Measurements from ENCODE around the gene NET1. TPM values are rescaled to one million over a fixed set of nuclear protein-coding genes. Genes with fewer than 3 reads are reported as not detected.
"Not testable (repeated sequence)": the region's sequence is repeated elsewhere in the genome, so short reads cannot be mapped to it uniquely, and the experiment has no call there.

NET1 gene
- total and polyA plus RNA-seq, 8 donors, result 50.2 to 246 (median 84.6) TPM

GRCh38 chr10:5373307-5373706, 39.0 kb upstream of the NET1 start:
- H3K9me3 ChIP-seq, result no peaks in the 10 kb centered on the region
- DNase-seq, result no peak

GRCh38 chr10:5373891-5374611, 38.3 kb upstream of the NET1 start:
- H3K4me3 ChIP-seq, result no peak overlapping the region
- DNase-seq, result no peak
- H3K9me3 ChIP-seq, result no peaks in the 10 kb centered on the region
- no peaks in the 10 kb centered on the region for H3K36me3 ChIP-seq
- H3K4me1 ChIP-seq, result peaks cover 0 to 6% (median under 1%) of the 10 kb centered on the region in 4 donors
- 70 to 90% (median 86%) methylated on average over 10 to 21 of the region's 22 CpGs for WGBS, 5 donors
- intact Hi-C loops (cut with DNase I; ENCODE audit: low total_unique reads), result no loop called here
- H3K27ac ChIP-seq, result no peak overlapping the region
- no peaks in the 10 kb centered on the region for H3K27me3 ChIP-seq
- TF ChIP-seq POLR2AphosphoS5 (IDR thresholded peaks at IDR 0.05), result no peak

More at GRCh38 chr10:5373307-5373706, 39.0 kb upstream of the NET1 start:
- intact Hi-C loops (cut with DNase I; ENCODE audit: low total_unique reads), result no loop called here
- TF ChIP-seq CTCF (IDR thresholded peaks at IDR 0.05), result no peak
- no peak for TF ChIP-seq EP300 (IDR thresholded peaks at IDR 0.05)
- no peak for TF ChIP-seq POLR2A (IDR thresholded peaks at IDR 0.05)
- TF ChIP-seq POLR2AphosphoS5 (IDR thresholded peaks at IDR 0.05), result no peak
- no peaks in the 10 kb centered on the region for H3K27me3 ChIP-seq
- peaks cover 0 to 11% (median 7%) of the 10 kb centered on the region in 4 donors for H3K4me1 ChIP-seq
- 57 to 73% (median 64%) methylated on average over 4 of the region's 4 CpGs for WGBS, 5 donors
- H3K27ac ChIP-seq, result no peak overlapping the region
- no peaks in the 10 kb centered on the region for H3K36me3 ChIP-seq
- no peak overlapping the region for H3K4me3 ChIP-seq

- DNase-seq, result no peak
- intact Hi-C loops (cut with DNase I; ENCODE audit: low total_unique reads), result no loop called here
Measured at GRCh38 chr10:5376450-5376849, 35.9 kb upstream of the NET1 start.

GRCh38 chr10:5379202-5379601, 33.2 kb upstream of the NET1 start:
- H3K4me3 ChIP-seq, result not testable (repeated sequence)

More at GRCh38 chr10:5376450-5376849, 35.9 kb upstream of the NET1 start:
- Histone ChIP-seq H3K27me3 (no peaks in the 10 kb centered on the region), H3K4me3 (no peak overlapping the region), H3K4me1 (no peaks in the 10 kb centered on the region), H3K9me3 (no peaks in the 10 kb centered on the region), H3K36me3 (no peaks in the 10 kb centered on the region), H3K27ac (no peak overlapping the region)
- WGBS, 5 donors, result 64 to 75% (median 68%) methylated on average over 4 of the region's 4 CpGs
- TF ChIP-seq POLR2A (IDR thresholded peaks at IDR 0.05) (no peak), CTCF (IDR thresholded peaks at IDR 0.05) (no peak), POLR2AphosphoS5 (IDR thresholded peaks at IDR 0.05) (no peak), EP300 (IDR thresholded peaks at IDR 0.05) (no peak)

DNA sequence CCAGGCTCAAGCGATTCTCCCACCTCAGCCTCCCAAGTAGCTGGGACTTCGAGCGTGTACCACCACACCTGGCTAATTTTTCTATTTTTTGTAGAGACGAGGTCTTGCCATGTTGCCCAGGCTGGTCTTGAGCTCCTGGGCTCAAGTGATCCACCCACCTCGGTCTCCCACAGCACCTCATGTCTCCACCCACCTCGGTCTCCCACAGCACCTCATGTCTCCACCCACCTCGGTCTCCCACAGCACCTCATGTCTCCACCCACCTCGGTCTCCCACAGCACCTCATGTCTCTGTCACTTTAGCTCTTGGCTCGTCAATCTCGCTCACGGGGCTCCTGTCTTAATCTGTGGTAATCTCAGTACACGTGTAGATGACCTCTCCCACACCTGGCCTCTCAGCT, 32.0 kb upstream of the NET1 start:
- intact Hi-C loops (cut with DNase I; ENCODE audit: low total_unique reads); H3K36me3 ChIP-seq; H3K27ac ChIP-seq; H3K9me3 ChIP-seq; H3K27me3 ChIP-seq; DNase-seq; H3K4me1 ChIP-seq; H3K4me3 ChIP-seq: not testable (repeated sequence)
- WGBS, 5 donors, result 78 to 86% (median 82%) methylated on average over 12 of the region's 12 CpGs

More at GRCh38 chr10:5379202-5379601, 33.2 kb upstream of the NET1 start:
- WGBS, 5 donors, result 93 to 99% (median 96%) methylated on average over 5 of the region's 5 CpGs
- H3K9me3 ChIP-seq; H3K27ac ChIP-seq; H3K4me1 ChIP-seq; DNase-seq; H3K36me3 ChIP-seq; H3K27me3 ChIP-seq; intact Hi-C loops (cut with DNase I; ENCODE audit: low total_unique reads): not testable (repeated sequence)

- TF ChIP-seq EP300 (IDR thresholded peaks at IDR 0.05) (no peak), POLR2A (IDR thresholded peaks at IDR 0.05) (no peak), CTCF (IDR thresholded peaks at IDR 0.05) (no peak), POLR2AphosphoS5 (IDR thresholded peaks at IDR 0.05) (no peak)
- no peaks in the 10 kb centered on the region for H3K9me3 ChIP-seq
- no peak for DNase-seq
- no peaks in the 10 kb centered on the region for H3K27me3 ChIP-seq
- H3K4me1 ChIP-seq, result peaks cover 0 to 4% (median 2%) of the 10 kb centered on the region in 4 donors
- no peaks in the 10 kb centered on the region for H3K36me3 ChIP-seq
- H3K27ac ChIP-seq, result no peak overlapping the region
- WGBS, 5 donors, result 89 to 100% (median 90%) methylated on average over 2 of the region's 2 CpGs
- no peak overlapping the region for H3K4me3 ChIP-seq
- intact Hi-C loops (cut with DNase I; ENCODE audit: low total_unique reads), result no loop called here
Measured at GRCh38 chr10:5381187-5381586, 31.2 kb upstream of the NET1 start.

Data from stomach (tissue), 9 donors.